Measurements from ENCODE around the gene ALOX5AP. TPM values are rescaled to one million over a fixed set of nuclear protein-coding genes. Genes with fewer than 3 reads are reported as not detected.
A peak's percentile ranks its signal among the peaks of the same experiment; 100 is the strongest.

ALOX5AP gene
- total RNA-seq = 0.22 TPM in 1 of 2 replicates, not detected in the other

- peak in 1 of 2 donors; percentile 20 for DNase-seq (ENCODE audit: low read depth in 2 of 2)
Observed at GRCh38 chr13:30735025-30735871, at the start of gene ALOX5AP. TSS of gene ALOX5AP (plus strand) at chr13:30735543. CDS start at chr13:30735606, 63 bp downstream.

- DNase-seq (ENCODE audit: low read depth in 2 of 2) = no peak
Observed at GRCh38 chr13:30685987-30686386, 49.4 kb upstream of the ALOX5AP start.

GRCh38 chr13:30687601-30688000 lies 47.7 kb upstream of the ALOX5AP start:
- no peak for DNase-seq (ENCODE audit: low read depth in 2 of 2)

GRCh38 chr13:30689752-30690151 lies 45.6 kb upstream of the ALOX5AP start:
- no peak for DNase-seq (ENCODE audit: low read depth in 2 of 2)

GRCh38 chr13:30690282-30691188 lies 44.8 kb upstream of the ALOX5AP start:
- peak in 1 of 2 donors; percentile 82 for DNase-seq (ENCODE audit: low read depth in 2 of 2)

GRCh38 chr13:30692113-30692512 lies 43.2 kb upstream of the ALOX5AP start:
- DNase-seq (ENCODE audit: low read depth in 2 of 2) = no peak

GRCh38 chr13:30696278-30697176 lies 38.8 kb upstream of the ALOX5AP start:
- DNase-seq (ENCODE audit: low read depth in 2 of 2) = peak; percentile 37 to 47

GRCh38 chr13:30697177-30697953 lies 38.0 kb upstream of the ALOX5AP start:
- DNase-seq (ENCODE audit: low read depth in 2 of 2) = peak; percentile 48 to 63

GRCh38 chr13:30697996-30698401 lies 37.3 kb upstream of the ALOX5AP start:
- peak in 1 of 2 donors; percentile 81 for DNase-seq (ENCODE audit: low read depth in 2 of 2)

GRCh38 chr13:30698488-30699005 lies 36.8 kb upstream of the ALOX5AP start:
- DNase-seq (ENCODE audit: low read depth in 2 of 2) = no peak

- DNase-seq (ENCODE audit: low read depth in 2 of 2) = peak in 1 of 2 donors; percentile 35
Observed at GRCh38 chr13:30700364-30700763, 35.0 kb upstream of the ALOX5AP start.

- DNase-seq (ENCODE audit: low read depth in 2 of 2) = no peak
Observed at GRCh38 chr13:30702006-30702405, 33.3 kb upstream of the ALOX5AP start.

- DNase-seq (ENCODE audit: low read depth in 2 of 2) = no peak
Observed at GRCh38 chr13:30704596-30704995, 30.7 kb upstream of the ALOX5AP start.

GRCh38 chr13:30705680-30706079 lies 29.7 kb upstream of the ALOX5AP start:
- DNase-seq (ENCODE audit: low read depth in 2 of 2) = no peak

- DNase-seq (ENCODE audit: low read depth in 2 of 2) = peak; percentile 77 to 86
Observed at GRCh38 chr13:30708541-30708940, 26.8 kb upstream of the ALOX5AP start.

- DNase-seq (ENCODE audit: low read depth in 2 of 2) = no peak
Observed at GRCh38 chr13:30710442-30710841, 24.9 kb upstream of the ALOX5AP start.

- peak in 1 of 2 donors; percentile 51 for DNase-seq (ENCODE audit: low read depth in 2 of 2)
Observed at GRCh38 chr13:30711375-30711774, 24.0 kb upstream of the ALOX5AP start.

GRCh38 chr13:30711837-30712236 lies 23.5 kb upstream of the ALOX5AP start:
- no peak for DNase-seq (ENCODE audit: low read depth in 2 of 2)

GRCh38 chr13:30712536-30713532 lies 22.5 kb upstream of the ALOX5AP start:
- DNase-seq (ENCODE audit: low read depth in 2 of 2) = peak in 1 of 2 donors; percentile 48
